SK-N-SH (cell line): ENCODE measurements around the gene GPR25. TPM values are rescaled to one million over a fixed set of nuclear protein-coding genes. Genes with fewer than 3 reads are reported as not detected.

ENCODE experiments used
- CTCF ChIA-PET: fragments of 300-600, 350-600 bp; formaldehyde crosslinking; extraction: SDS; loops from one replicate; lab custom pipeline; 2021; lab: Yijun Ruan, JAX
- POLR2A ChIA-PET: fragments of 350-600 bp; sonication (Branson Sonifier 250); formaldehyde crosslinking; extraction: SDS; loops from one replicate; lab custom pipeline; 2020; ENCODE audit warnings: antibody characterized with exemption, inconsistent platforms; lab: Yijun Ruan, JAX
- DNase-seq: peaks from one replicate; pipeline ENCODE4 v3.0.0; 2012
- H2AFZ ChIP-seq: fragments of 200-600 bp; sonication (generic); 2 replicates; pipeline ENCODE4 v1.8.1; 2016; ENCODE audit warnings: antibody characterized with exemption, mild to moderate bottlenecking, low read depth
- H3F3A ChIP-seq: fragments of 200-600 bp; sonication (generic); replicated peaks from 2 replicates; pipeline ENCODE3; 2016; ENCODE audit warnings: antibody characterized with exemption, mild to moderate bottlenecking; ENCODE audit not compliant: insufficient read depth
- H3K27ac ChIP-seq, 2 experiments: fragments of 200-500 bp in 1 of 2; fragments of 200-600 bp in 1 of 2; sonication (Bioruptor generic) in 1 of 2; sonication (generic), shearing (Covaris generic) in 1 of 2; 2 replicates each; pipeline versions ENCODE4 v1.5.1 to v1.6.1; 2014 to 2016; ENCODE audit warnings: low read depth in 2 of 2, inconsistent platforms in 1 of 2, low read length in 1 of 2, mild to moderate bottlenecking in 1 of 2, mixed read lengths in 1 of 2
- H3K27me3 ChIP-seq: fragments of 200-600 bp; sonication (generic), shearing (Covaris generic); 2 replicates; pipeline ENCODE4 v1.6.1; 2016; ENCODE audit warnings: mixed run types; ENCODE audit not compliant: insufficient read depth
- H3K36me3 ChIP-seq, 2 experiments: fragments of 200-500 bp in 1 of 2; fragments of 200-600 bp in 1 of 2; sonication (Bioruptor generic) in 1 of 2; sonication (generic) in 1 of 2; replicated peaks in 1 of 2; 2 replicates each; pipeline versions ENCODE3 to v1.5.1; 2014 to 2016; ENCODE audit warnings: low read length in 1 of 2, mild to moderate bottlenecking in 1 of 2; ENCODE audit not compliant: insufficient read depth in 2 of 2, control insufficient read depth in 1 of 2
- H3K4me1 ChIP-seq, 2 experiments: fragments of 200-500 bp in 1 of 2; fragments of 200-600 bp in 1 of 2; sonication (Bioruptor generic) in 1 of 2; sonication (generic), shearing (Covaris generic) in 1 of 2; 2 replicates each; pipeline versions ENCODE4 v1.5.1 to v1.6.1; 2014 to 2016; ENCODE audit warnings: low read depth in 1 of 2, low read length in 1 of 2, mixed run types in 1 of 2; ENCODE audit not compliant: insufficient read depth in 2 of 2, control insufficient read depth in 1 of 2
- H3K4me2 ChIP-seq: fragments of 200-600 bp; sonication (generic), shearing (Covaris generic); 2 replicates; pipeline ENCODE4 v1.6.1; 2017; ENCODE audit warnings: mixed run types
- H3K4me3 ChIP-seq, 2 experiments: fragments of 200-500 bp in 1 of 2; fragments of 200-600 bp in 1 of 2; sonication (Bioruptor generic) in 1 of 2; sonication (generic), shearing (Covaris generic) in 1 of 2; 2 replicates each; pipeline versions ENCODE4 v1.5.1 to v1.8.1; 2014 to 2016; ENCODE audit warnings: low read depth in 2 of 2, inconsistent platforms in 1 of 2, low read length in 1 of 2, mild to moderate bottlenecking in 1 of 2, mixed read lengths in 1 of 2, moderate library complexity in 1 of 2
- H3K79me2 ChIP-seq: fragments of 200-600 bp; sonication (generic); 2 replicates; pipeline ENCODE4 v1.8.1; 2017; ENCODE audit warnings: mild to moderate bottlenecking; ENCODE audit not compliant: insufficient read depth
- H3K9ac ChIP-seq: fragments of 200-600 bp; sonication (generic); 2 replicates; pipeline ENCODE4 v1.6.1; 2017; ENCODE audit warnings: mixed run types
- H3K9me2 ChIP-seq: fragments of 200-600 bp; sonication (generic); 2 replicates; pipeline ENCODE4 v1.6.1; 2017; ENCODE audit warnings: mixed run types
- H3K9me3 ChIP-seq: fragments of 200-600 bp; sonication (generic); 2 replicates; pipeline ENCODE4 v1.6.1; 2017; ENCODE audit warnings: mixed run types, mild to moderate bottlenecking, moderate library complexity
- H4K20me1 ChIP-seq: fragments of 200-600 bp; sonication (generic); 2 replicates; pipeline ENCODE4 v1.6.1; 2017; ENCODE audit warnings: mild to moderate bottlenecking, mixed run types; ENCODE audit not compliant: insufficient read depth
- EP300 ChIP-seq, 2 experiments: IDR thresholded peaks; 2 replicates each; pipeline versions ENCODE4 v1.4.0 to v1.6.1; 2012; ENCODE audit warnings: borderline replicate concordance in 1 of 2, low read depth in 1 of 2, low read length in 1 of 2
- EZH2phosphoT487 ChIP-seq: fragments of 200-600 bp; sonication (generic); IDR thresholded peaks from 2 replicates; pipeline ENCODE4 v1.6.1; 2017; ENCODE audit warnings: low read depth, mixed run types, mild to moderate bottlenecking, antibody characterized with exemption, moderate library complexity, borderline replicate concordance
- FOXJ3 ChIP-seq: sonication (generic); formaldehyde crosslinking; IDR thresholded peaks from 2 replicates; pipeline ENCODE4 v1.5.1; 2020; ENCODE audit warnings: mild to moderate bottlenecking, missing genetic modification reagents
- FOXM1 ChIP-seq: IDR thresholded peaks from 2 replicates; pipeline ENCODE4 v1.4.0; 2012; ENCODE audit warnings: low read depth, mild to moderate bottlenecking
- NFIC ChIP-seq: IDR thresholded peaks from 2 replicates; pipeline ENCODE4 v1.4.0; 2012; ENCODE audit warnings: borderline replicate concordance
- PBX3 ChIP-seq: IDR thresholded peaks from 2 replicates; pipeline ENCODE4; 2012
- SMC3 ChIP-seq: IDR thresholded peaks from 2 replicates; pipeline ENCODE4 v1.6.1; 2012; ENCODE audit warnings: low read depth, low read length, improper control_type of control experiment
- TAF1 ChIP-seq: IDR thresholded peaks from 2 replicates; pipeline ENCODE4 v1.6.1; 2012; ENCODE audit warnings: low read depth, mild to moderate bottlenecking, low read length, moderate library complexity, borderline replicate concordance
- TCF12 ChIP-seq: IDR thresholded peaks from 2 replicates; pipeline ENCODE4 v1.4.0; 2012
- YY1 ChIP-seq: IDR thresholded peaks from 2 replicates; pipeline ENCODE4 v1.4.0; 2012; ENCODE audit warnings: low read depth, mild to moderate bottlenecking
- ZBTB33 ChIP-seq: IDR thresholded peaks from 2 replicates; pipeline ENCODE4 v1.4.0; 2012; ENCODE audit warnings: low read depth, borderline replicate concordance
- WGBS: methylation state at CpG from one replicate; pipeline ENCODE4 v1.1.6; 2017; ENCODE audit warnings: low lambda C conversion rate; 5-methylcytosine and 5-hydroxymethylcytosine counted together
- polyA plus RNA-seq, 3 experiments: library from polyadenylated mRNA; depleted of rRNA; stranded (reverse); fragments of >200 nt; gene quantifications; 2 replicates each; pipeline ENCODE4 v1.2.3, GENCODE V29; 2012

The GPR25 gene
- polyA plus RNA-seq, 1 of the 3 experiments (the other 2 are of a cell fraction): not detected

GRCh38 chr1:200901350-200901749 lies 28.6 kb downstream of the GPR25 start:
- H3K27ac ChIP-seq: no peak overlapping the region
- no peaks in the 10 kb centered on the region for H3K27me3 ChIP-seq
- ChIA-PET CTCF (interaction anchor here (0.5 to 2.8 kb wide), 3 partner anchors 11 to 279 kb away, joined by 3 to 15 read pairs (median 8); no protein-coding TSS in a partner anchor), POLR2A (no interaction called here)
- WGBS: 88% methylated on average over 3 of the region's 5 CpGs
- no peaks in the 10 kb centered on the region for H4K20me1 ChIP-seq
- no peaks in the 10 kb centered on the region for H3K36me3 ChIP-seq
- no peak overlapping the region for H2AFZ ChIP-seq
- DNase-seq: no peak
- no peak overlapping the region for H3K9ac ChIP-seq
- H3K9me3 ChIP-seq: no peaks in the 10 kb centered on the region
- H3K4me2 ChIP-seq: no peak overlapping the region
- no peaks in the 10 kb centered on the region for H3K9me2 ChIP-seq
- no peak for TF ChIP-seq SMC3
- no peak for TF ChIP-seq EZH2phosphoT487
- TF ChIP-seq ZBTB33: no peak
- no peak for TF ChIP-seq TCF12
- no peak for TF ChIP-seq EP300 (IDR thresholded peaks at IDR 0.05; ENCODE audit: borderline replicate concordance in 1 of 2, low read depth in 1 of 2, low read length in 1 of 2)
- TF ChIP-seq FOXM1: no peak
- no peak for TF ChIP-seq TAF1
- TF ChIP-seq YY1: no peak
- no peaks in the 10 kb centered on the region; a peak in 1 of 4 replicates for H3K4me1 ChIP-seq
- no peaks in the 10 kb centered on the region for H3K79me2 ChIP-seq
- no peak overlapping the region for H3K4me3 ChIP-seq
- H3F3A ChIP-seq: no peaks in the 10 kb centered on the region

- no peaks in the 10 kb centered on the region for H3K36me3 ChIP-seq
- DNase-seq: peak; percentile 54
- H3K4me2 ChIP-seq: no peak overlapping the region
- WGBS: 58% methylated on average over 6 of the region's 8 CpGs
- TF ChIP-seq NFIC (peak; percentile 26; the same call in 1 of the 2 replicates), PBX3 (no peak), FOXJ3 (no peak)
- H3K9ac ChIP-seq: no peak overlapping the region
- no peak overlapping the region for H2AFZ ChIP-seq
- H3K27me3 ChIP-seq: no peaks in the 10 kb centered on the region
- CTCF ChIA-PET: interaction anchor here (1.0 to 2.8 kb wide), 3 partner anchors 11 to 140 kb away, joined by 4 to 15 read pairs (median 8); no protein-coding TSS in a partner anchor
- H3K27ac ChIP-seq: no peak overlapping the region
- no peaks in the 10 kb centered on the region; a peak in 1 of 4 replicates for H3K4me1 ChIP-seq
- no peak overlapping the region for H3K4me3 ChIP-seq
- H3K9me2 ChIP-seq: no peaks in the 10 kb centered on the region
- no peaks in the 10 kb centered on the region for H3K9me3 ChIP-seq
- H3F3A ChIP-seq: no peaks in the 10 kb centered on the region
- no peaks in the 10 kb centered on the region for H3K79me2 ChIP-seq
- POLR2A ChIA-PET: no interaction called here
- H4K20me1 ChIP-seq: no peaks in the 10 kb centered on the region
These were observed 29.1 kb downstream of the GPR25 start for GRCh38 chr1:200901796-200902444.
